Fibroblast of mammary gland (primary cell): ENCODE measurements around the gene ASTN2.
A peak's percentile ranks its signal among the peaks of the same experiment; 100 is the strongest.

Experiments
- DNase-seq: peaks from one replicate; pipeline ENCODE4 v3.0.0-alpha.2; 2010; ENCODE audit warnings: low read depth
- H3K4me3 ChIP-seq: 2 replicates; pipeline ENCODE4 v1.5.1; 2011; ENCODE audit warnings: low read depth, mild to moderate bottlenecking, low read length, moderate library complexity; ENCODE audit not compliant: control insufficient read depth
- CTCF ChIP-seq: conservative IDR thresholded peaks from 2 replicates; pipeline ENCODE4 v1.5.1; 2011; ENCODE audit warnings: low read depth, low read length, inconsistent platforms; ENCODE audit not compliant: control insufficient read depth, insufficient read depth

Gene ASTN2

GRCh38 chr9:116499434-116499833, 915.4 kb downstream of the ASTN2 start:
- DNase-seq: no peak
- no peak overlapping the region for H3K4me3 ChIP-seq
- no peak for TF ChIP-seq CTCF

- peak; percentile 25 for TF ChIP-seq CTCF
- no peak overlapping the region for H3K4me3 ChIP-seq
- DNase-seq: peak; percentile 53
These were observed 917.6 kb downstream of the ASTN2 start for GRCh38 chr9:116497095-116497890.

- H3K4me3 ChIP-seq: no peak overlapping the region
- TF ChIP-seq CTCF: no peak
- DNase-seq: no peak
These were observed 918.7 kb downstream of the ASTN2 start for GRCh38 chr9:116496167-116496566.

- DNase-seq: no peak
- no peak overlapping the region for H3K4me3 ChIP-seq
These were observed 919.1 kb downstream of the ASTN2 start for GRCh38 chr9:116495725-116496124.

GRCh38 chr9:116494815-116495634, 919.8 kb downstream of the ASTN2 start:
- no peak for DNase-seq
- H3K4me3 ChIP-seq: no peak overlapping the region
- TF ChIP-seq CTCF: peak; percentile 71

More at GRCh38 chr9:116495725-116496124, 919.1 kb downstream of the ASTN2 start:
- no peak for TF ChIP-seq CTCF

- TF ChIP-seq CTCF: no peak
- no peak overlapping the region for H3K4me3 ChIP-seq
- no peak for DNase-seq
These were observed 921.5 kb downstream of the ASTN2 start for GRCh38 chr9:116493183-116493860.
